ENCODE data around the gene STXBP6.

STXBP6 gene

DNA sequence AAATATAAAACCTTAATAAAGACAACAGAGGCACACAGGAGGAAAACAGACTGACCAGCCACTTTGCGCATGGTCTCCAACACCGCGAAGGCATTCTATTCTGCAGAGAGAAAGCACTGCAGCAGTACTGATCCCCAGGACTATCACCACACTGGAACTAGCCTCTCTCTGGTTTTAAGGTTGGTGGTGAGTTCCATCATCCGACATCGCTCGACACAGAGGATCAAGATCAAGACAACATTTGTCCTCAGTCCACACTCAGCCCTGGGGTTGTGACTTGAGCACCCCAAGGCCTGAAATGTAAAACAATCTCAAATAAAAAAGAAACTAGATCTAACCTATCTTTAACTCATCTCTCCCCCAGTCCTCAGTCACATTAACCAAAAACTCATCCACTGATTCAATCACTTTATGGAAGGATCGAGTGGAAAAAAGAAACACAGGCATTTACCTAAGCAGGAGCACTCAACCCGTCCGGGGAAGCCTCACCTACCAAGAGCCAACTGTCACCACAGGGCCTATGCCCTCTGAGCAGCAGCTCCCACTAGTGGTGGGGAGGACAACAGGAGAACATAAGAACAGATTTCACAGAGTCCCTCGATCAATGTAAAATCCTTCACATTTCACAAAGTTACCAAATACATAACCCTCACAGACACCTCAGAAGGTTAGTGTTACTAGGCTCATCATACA is 17.7 kb downstream of the STXBP6 start:
- Histone ChIP-seq H2AFZ (ENCODE audit: low read depth, low read length, severe bottlenecking) (peak overlapping the region; percentile 23), H3K79me2 (ENCODE audit: insufficient read depth, low read length) (no peaks in the 10 kb centered on the region), H4K20me1 (ENCODE audit: low read depth, low read length) (no peaks in the 10 kb centered on the region), H3K4me3 (ENCODE audit: insufficient read depth, low read length, poor library complexity, severe bottlenecking) (peak overlapping the region; percentile 43), H3K9ac (ENCODE audit: low read length) (peak overlapping the region; percentile 23; the same call in 1 of the 2 replicates), H3K9me2 (replicated peaks; ENCODE audit: insufficient read depth, low read length) (no peaks in the 10 kb centered on the region), H3K27me3 (ENCODE audit: low read length) (no peaks in the 10 kb centered on the region), H3K27ac (ENCODE audit: low read depth, low read length) (no peak overlapping the region), H3K36me3 (ENCODE audit: low read length) (no peaks in the 10 kb centered on the region), H3K4me2 (ENCODE audit: low read depth, low read length, poor library complexity, severe bottlenecking) (peak overlapping the region; percentile 51), H3K9me3 (ENCODE audit: insufficient read depth, low read length) (no peaks in the 10 kb centered on the region), H3F3A (ENCODE audit: insufficient read depth) (no peaks in the 10 kb centered on the region)
- TF ChIP-seq CTCF (IDR thresholded peaks at IDR 0.05; ENCODE audit: insufficient read depth, low read length, poor library complexity, severe bottlenecking) (peak; percentile 53), EZH2phosphoT487 (conservative IDR thresholded peaks at IDR 0.05; ENCODE audit: low read length) (no peak)

- Histone ChIP-seq H3K9me2 (replicated peaks; ENCODE audit: insufficient read depth, low read length) (no peaks in the 10 kb centered on the region), H3K27ac (ENCODE audit: low read depth, low read length) (no peak overlapping the region), H3K4me3 (ENCODE audit: insufficient read depth, low read length, poor library complexity, severe bottlenecking) (no peak overlapping the region), H3K9ac (ENCODE audit: low read length) (no peak overlapping the region), H4K20me1 (ENCODE audit: low read depth, low read length) (no peaks in the 10 kb centered on the region), H3F3A (ENCODE audit: insufficient read depth) (no peaks in the 10 kb centered on the region), H3K79me2 (ENCODE audit: insufficient read depth, low read length) (no peaks in the 10 kb centered on the region), H3K36me3 (ENCODE audit: low read length) (no peaks in the 10 kb centered on the region), H3K9me3 (ENCODE audit: insufficient read depth, low read length) (no peaks in the 10 kb centered on the region), H2AFZ (ENCODE audit: low read depth, low read length, severe bottlenecking) (no peak overlapping the region), H3K4me2 (ENCODE audit: low read depth, low read length, poor library complexity, severe bottlenecking) (no peak overlapping the region), H3K27me3 (ENCODE audit: low read length) (no peaks in the 10 kb centered on the region)
- no peak for TF ChIP-seq EZH2phosphoT487 (conservative IDR thresholded peaks at IDR 0.05; ENCODE audit: low read length)
- no peak for TF ChIP-seq CTCF (IDR thresholded peaks at IDR 0.05; ENCODE audit: insufficient read depth, low read length, poor library complexity, severe bottlenecking)
Observed at GRCh38 chr14:25026476-25027137, 23.3 kb downstream of the STXBP6 start.

GRCh38 chr14:25019892-25020291 is 30.1 kb downstream of the STXBP6 start:
- H3K27ac ChIP-seq (ENCODE audit: low read depth, low read length): no peak overlapping the region
- no peaks in the 10 kb centered on the region for H3K36me3 ChIP-seq (ENCODE audit: low read length)
- no peaks in the 10 kb centered on the region for H3K9me3 ChIP-seq (ENCODE audit: insufficient read depth, low read length)
- no peaks in the 10 kb centered on the region for H3K27me3 ChIP-seq (ENCODE audit: low read length)
- no peaks in the 10 kb centered on the region for H3K79me2 ChIP-seq (ENCODE audit: insufficient read depth, low read length)
- no peaks in the 10 kb centered on the region for H4K20me1 ChIP-seq (ENCODE audit: low read depth, low read length)
- no peaks in the 10 kb centered on the region for H3K9me2 ChIP-seq (replicated peaks; ENCODE audit: insufficient read depth, low read length)
- H3K4me2 ChIP-seq (ENCODE audit: low read depth, low read length, poor library complexity, severe bottlenecking): no peak overlapping the region
- no peak for TF ChIP-seq CTCF (IDR thresholded peaks at IDR 0.05; ENCODE audit: insufficient read depth, low read length, poor library complexity, severe bottlenecking)
- no peak for TF ChIP-seq EZH2phosphoT487 (conservative IDR thresholded peaks at IDR 0.05; ENCODE audit: low read length)
- no peak overlapping the region for H2AFZ ChIP-seq (ENCODE audit: low read depth, low read length, severe bottlenecking)
- no peak overlapping the region for H3K9ac ChIP-seq (ENCODE audit: low read length)
- H3F3A ChIP-seq (ENCODE audit: insufficient read depth): no peaks in the 10 kb centered on the region
- no peak overlapping the region for H3K4me3 ChIP-seq (ENCODE audit: insufficient read depth, low read length, poor library complexity, severe bottlenecking)

All from SU-DHL-6 (cell line).